NK-92 treated with Interleukin-12 subunit alpha and Interleukin-12 subunit beta, amount 100 ng/mL, for 24 hours (cell line): ENCODE measurements around the gene CRABP1.
A peak's percentile ranks its signal among the peaks of the same experiment; 100 is the strongest.

ENCODE experiments used
- DNase-seq: peaks from one replicate; lab custom pipeline; 2025; lab: John Stamatoyannopoulos, UW

Gene CRABP1

DNA sequence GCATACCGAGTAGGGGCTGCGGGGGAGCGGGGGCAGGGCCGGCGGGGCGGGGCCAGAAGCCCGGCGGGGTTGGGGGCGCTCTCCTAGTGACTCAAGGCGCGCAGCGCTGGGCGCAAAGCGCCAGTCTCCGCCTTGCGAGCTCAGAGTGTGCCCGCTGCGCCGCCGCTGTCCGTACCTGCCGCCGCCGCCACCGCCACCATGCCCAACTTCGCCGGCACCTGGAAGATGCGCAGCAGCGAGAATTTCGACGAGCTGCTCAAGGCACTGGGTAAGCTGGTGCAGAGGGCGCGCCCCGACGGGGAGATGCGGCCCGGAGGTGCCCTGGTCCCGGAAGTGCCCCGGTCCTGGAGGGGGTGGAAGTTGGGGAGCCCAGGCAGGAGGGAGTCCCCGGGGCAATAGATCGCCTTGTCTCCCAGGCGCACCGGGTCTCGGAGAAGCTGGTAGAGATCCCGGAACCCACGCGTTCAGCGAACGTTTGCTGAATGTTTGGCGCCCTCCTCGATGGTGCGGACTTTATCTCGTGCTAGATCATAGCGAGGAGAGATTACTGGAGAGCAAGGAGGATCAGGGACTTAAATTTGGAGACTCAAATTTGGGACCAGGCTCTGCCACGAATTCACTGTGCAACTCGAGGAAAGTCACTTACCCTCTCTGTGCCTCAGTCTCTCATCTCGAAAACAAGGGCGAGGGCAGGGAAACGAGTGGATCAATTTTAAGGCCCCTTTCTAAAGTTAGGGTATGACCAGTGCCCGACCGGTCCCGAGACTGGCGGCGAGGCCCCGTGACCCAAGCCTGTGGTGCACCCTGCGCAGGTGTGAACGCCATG lies at the start of gene CRABP1:
CRABP1 (plus strand) TSS at position 123 of the 826 bp plus-strand sequence; CDS start at position 199, 76 bp downstream.
- no peak for DNase-seq

DNA sequence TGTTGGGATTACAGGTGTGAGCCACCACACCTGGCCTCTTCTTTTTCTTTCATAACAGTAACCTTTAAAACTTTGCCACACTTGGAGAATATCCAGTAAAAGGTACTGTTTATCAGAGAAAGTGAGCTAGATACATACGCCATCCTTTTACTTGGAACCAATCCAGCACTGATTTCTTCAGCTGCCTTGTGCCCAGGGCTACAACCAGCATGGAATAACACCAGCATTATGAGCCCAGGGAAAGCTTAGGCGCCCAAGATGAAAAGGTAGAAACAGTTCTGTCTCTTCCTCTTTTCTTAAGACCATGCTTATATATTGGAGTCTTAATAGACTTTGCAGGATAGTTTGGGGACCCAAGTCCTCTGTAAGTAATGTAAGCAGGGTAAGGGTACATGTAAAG lies 49.1 kb upstream of the CRABP1 start:
- DNase-seq, result no peak

DNA sequence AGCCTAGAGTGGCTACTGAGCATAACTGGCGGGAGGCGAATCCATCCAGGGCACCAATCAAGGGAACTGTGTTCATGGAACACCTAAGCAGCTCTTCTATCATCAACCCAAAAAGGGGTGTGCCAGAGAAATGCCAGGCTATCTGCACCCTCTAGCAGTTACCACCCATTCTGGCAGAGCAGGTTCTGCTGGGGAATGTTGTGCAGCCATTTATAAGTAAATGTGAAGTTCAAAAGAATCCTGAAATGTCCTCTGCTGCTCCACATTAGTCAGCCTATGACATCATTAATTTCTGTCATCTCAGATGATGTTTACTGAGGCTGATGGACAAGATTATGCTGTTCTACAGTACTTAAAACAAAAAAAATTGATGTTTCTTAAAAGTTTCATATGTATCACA lies 48.5 kb upstream of the CRABP1 start:
- DNase-seq, result no peak

DNA sequence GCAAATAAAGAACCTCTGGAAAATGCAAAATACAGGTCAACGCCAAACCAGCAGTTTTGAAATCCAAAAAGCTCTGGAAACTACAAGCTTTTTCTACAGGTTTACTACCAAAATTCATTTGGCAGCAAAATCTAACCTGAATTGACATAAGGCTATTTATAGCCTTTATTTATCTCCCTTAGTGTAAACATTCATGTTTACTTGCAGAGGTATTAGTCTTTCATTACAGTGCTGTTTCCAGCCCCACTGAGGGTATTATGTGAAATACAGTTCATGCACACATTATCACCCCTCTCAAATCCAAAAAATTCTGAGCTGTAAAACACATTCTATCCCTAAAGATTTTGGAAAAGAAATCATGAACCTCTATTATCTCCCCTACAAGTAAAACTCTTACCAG lies 47.9 kb upstream of the CRABP1 start:
- DNase-seq, result no peak

DNA sequence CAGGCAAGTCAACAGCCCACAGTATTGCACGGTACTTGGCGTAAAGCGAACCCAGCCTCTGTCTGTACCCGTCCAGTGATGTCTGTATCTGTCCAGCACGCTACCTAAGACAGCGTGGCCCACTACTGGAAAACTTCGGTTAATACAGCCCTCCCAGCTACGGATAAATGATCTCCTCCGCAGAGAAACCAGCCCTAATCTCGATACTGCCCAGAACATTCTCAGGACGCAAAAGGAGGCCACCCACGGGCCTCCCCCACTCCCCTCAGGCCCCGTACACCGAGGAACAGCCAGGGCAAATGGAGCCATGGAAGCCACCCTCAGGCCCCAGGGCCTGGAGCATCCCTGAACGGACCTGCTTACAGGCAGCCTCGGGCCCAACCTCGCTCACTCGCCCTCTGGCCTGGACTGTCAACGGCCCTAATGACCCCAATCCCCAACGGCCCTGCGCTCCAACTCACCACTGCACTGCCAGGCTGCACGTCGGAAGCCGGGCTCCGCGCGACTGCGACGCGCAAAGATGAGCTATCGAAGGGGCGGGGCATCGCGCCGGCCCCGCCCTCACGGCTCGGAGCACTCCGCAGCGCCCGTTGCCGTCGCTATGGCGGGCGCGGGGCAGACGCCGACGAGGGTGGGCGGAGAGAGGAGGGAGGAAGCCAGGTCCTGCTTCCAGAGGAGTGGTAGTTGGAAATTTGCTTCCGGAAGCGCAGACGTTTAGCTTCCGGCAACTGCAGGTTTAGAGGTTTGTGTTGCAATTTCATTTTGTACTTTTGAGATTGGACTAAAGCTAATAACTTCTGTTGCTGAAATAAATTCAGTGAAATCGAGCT lies 40.8 kb upstream of the CRABP1 start, which contains the start of gene SKIC8:
SKIC8 (minus strand) TSS at position 509 of the 830 bp plus-strand sequence. CDS start 3,923 bp downstream, outside the sequence.
- peak; percentile 89 for DNase-seq

DNA sequence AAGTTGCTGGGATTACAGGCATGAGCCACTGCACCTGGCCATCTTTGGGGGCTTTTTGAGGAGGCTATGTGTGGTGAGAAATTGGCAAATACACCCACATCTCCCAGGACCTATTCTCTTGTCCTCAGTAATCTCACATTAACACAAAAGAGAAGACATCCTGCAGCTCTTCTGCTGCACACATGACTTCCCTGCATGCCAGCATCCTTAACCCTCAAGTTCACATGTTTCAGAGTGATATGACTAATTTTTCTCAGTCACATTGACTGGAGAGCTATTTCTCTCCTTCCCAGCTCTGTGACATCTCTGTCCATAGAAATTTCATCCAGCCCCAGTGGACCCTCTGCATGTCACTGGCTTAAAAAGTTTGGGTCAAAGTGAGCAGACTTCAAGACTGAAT lies 38.8 kb upstream of the CRABP1 start:
- no peak for DNase-seq

DNA sequence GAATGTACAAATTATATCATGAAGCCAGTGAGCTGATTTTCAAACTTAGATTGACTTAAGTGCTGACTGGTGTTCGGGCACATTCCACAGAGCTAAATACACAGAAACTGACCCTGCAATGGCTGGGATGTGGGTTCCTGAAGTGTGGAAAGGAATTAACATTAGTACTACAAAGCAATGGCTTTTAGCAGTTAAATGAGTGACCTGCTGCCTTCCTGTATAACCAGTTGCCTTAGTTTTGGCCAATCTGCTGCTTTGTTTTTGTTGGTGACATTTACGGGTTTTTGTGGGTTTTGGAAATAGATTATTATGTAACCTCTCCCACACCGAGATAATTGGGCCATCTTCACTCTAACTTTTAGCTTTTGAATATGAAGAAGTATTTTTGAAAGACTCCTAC lies 38.3 kb upstream of the CRABP1 start:
- no peak for DNase-seq

DNA sequence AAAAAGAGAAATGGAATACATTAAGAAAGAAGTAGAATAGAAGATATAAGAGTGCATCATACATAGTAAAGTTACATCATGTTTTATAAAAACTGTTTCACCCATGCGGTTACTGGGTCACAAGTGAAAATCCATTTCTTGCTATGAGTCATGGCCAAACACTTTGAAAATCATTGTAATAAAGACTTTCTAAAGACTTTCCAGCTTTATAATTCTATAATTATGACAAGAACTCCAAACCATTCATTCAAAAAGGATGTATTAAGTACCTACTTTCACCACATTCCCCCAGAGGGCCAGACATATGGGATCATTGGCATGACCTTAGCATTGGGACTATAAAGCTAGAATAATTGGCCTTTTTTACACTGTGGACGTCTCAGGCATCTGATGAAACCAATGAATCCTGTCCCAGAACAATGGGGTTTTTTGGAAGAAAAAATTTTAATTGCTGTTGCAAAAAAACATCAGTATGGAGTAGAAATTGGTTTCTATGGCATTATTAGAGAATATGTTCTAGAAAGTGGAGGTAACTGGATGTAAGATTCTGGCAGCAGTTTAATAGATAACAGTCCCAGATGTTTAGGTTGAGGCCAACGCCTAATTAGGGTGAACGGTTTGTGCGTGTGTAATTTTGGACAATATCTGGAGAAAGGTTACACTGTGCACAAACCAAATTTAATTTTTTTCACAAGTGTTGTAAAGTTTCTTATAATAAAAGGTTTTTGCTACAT lies 37.4 kb upstream of the CRABP1 start:
- no peak for DNase-seq

DNA sequence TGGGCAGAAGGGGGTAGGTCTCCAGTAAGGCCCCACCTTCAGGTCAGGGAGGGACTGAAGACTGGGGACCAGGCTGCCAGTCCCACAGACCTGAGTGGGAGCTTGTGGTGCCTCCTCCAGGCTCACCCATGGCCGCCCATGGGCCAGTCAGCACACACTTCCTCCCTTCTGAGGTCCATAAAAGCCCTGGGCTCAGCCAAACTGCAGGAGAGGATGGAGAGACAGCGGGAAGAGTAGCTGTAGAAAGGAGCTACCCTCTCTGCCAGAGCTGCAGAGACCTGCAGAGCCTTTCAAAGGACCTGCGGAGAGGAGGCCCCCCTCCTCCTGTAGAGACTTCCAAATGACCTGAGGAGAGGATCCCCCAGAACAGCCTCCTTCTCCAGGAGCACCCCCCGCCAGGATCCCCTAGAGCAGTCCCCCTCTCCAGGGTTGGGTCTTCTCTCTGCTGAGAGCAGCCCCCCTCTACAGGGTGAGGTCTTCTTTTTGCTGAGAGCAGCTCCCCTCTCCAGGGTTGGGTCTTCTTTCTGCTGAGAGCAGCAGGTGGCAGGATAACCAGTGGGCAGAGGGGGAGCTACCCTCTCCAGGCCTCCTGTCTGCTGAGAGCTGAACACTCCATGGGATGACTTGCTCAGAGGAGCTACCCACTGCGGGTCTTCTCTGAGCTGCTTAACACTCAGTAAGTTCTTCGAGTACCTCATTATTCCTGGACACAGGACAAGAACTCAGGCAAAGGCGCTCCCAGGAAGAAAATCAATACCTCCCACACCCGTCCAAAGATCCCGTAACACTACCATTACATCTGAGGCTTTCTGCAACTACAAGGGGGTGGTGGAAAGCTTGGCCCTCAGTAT lies 35.7 kb upstream of the CRABP1 start:
- DNase-seq, result no peak

DNA sequence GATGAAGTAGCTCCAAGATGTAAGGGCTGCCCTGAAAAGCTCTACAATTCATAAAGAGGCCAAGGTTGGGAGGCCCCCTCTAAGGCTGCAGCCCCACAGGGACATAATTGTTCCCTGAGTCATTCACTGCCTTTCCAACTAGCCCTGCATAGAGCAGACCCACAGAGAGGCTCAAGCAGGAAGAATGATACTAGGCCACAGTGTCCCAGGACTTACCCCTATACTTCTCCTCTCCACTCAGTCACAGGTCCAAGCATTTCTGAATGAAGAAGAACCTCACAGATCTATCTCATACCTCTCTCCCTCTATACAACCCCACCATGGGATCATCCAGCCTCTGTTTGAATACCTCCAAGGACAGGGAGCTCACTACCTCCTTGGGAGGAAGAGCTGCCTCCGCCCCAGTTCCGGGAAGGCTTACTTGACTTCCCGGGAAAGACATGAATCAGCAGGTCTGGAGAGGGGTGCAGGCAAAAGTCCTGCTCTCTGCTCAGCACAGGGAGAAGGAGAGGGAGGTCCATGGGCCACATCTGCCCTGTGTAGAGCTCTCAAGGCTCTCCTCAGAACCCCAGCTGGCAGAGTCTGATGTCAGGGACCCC lies 33.9 kb upstream of the CRABP1 start:
- no peak for DNase-seq

DNA sequence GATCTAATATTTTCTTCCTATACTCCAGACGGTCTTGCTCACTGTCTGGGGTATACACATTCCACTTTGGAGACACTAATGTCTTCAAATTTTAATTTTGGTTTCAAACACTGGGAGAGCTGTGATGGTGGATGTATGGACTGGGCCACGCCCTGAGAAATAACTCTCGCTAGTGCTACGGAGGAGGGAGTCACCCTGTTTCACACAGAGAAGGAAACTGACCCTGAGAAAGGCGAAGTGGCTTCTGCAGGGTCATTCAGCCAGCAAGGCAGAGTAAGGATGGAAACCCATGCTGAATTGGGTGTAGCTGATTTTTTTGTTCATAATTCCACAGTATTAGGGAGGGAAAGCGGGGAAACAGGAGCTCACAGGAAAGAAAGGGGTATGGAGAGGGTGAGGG lies 32.2 kb upstream of the CRABP1 start:
- no peak for DNase-seq

DNA sequence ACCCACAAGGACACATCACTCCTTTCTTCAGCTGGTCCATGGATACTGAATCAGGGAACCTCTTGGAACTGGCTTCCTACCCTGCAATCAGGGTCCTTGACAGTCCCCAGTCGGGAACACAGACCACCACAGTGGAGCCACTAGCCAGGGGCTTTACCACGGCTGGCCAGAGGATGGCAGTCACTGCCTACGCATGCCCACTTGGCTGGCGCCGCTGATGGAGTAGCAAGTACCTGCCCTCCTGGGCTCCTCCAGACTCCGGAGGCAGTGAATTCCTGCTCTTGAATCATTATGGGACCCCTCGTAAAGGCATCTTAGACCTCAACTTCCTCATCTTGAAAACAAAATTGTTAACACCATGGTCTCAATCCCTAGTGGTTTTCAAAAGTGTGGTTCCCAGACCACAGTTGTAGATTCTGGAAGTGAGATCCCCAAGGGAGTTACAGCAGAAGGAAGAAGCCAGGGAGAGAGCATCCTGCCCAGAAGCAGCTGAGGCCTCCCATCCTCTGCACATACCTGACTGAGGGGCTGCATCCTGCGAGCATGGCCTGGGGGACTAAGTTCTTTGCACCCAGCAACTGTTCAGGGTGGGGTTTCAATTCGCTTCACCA lies 31.6 kb upstream of the CRABP1 start:
- peak; percentile 53 for DNase-seq

DNA sequence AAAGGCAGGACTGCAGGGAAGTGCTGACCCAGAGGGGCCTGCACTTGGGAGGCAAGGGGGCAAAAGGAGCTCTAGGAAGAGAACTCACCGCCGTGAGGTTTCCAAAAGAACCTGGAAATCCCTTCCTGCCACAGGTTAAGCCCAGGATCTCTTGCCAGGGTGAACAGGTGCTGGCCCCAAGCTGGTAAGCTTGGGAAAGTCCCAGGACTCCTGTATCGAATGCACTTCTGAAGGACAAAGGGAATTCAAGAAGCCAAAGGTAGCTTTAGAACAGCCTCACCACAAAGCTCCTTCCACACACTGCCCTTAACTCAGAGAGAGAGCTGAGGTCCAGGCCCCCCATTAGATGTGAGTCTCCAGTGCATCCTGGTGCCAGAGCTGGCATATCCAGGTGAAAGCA lies 28.9 kb upstream of the CRABP1 start:
- no peak for DNase-seq

DNA sequence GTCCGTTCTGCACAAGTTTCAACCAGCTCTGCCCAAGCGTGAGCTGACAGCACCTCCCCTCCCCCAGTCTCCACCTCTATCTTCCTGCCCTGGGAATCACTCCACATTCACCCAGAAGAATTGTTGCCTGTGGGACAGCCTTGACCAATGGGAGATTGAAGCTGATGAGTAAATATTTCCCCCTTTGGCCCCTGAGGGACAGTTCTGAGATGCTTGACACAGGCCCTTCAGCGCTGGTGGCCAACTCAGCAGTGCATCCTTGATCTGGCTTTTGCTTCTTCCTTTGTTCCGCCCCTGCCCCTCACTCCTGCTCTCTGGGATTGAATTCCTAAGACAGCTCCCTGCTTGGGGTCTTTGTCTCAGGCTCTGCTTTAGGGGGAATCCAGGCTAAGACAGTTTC lies 27.6 kb upstream of the CRABP1 start:
- DNase-seq, result no peak

DNA sequence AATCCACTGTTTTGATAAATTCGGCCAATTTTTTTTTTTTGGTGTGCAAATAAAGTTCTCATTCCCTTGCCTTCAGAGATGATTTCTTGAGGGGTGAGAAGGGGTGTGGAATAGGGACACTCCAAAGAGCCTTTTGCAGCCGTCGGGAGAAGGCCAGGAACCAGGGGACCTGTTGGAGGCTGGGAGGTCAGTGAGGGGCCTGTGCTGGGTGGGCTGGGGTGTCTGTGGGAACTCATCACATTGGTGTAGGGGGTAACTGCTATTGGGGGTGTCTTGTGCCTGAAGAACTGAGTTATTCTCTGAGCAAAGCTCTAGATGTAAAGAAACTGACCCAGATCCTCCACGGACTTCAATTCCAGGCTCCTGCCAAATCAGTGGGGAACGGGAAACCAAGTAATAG lies 27.2 kb upstream of the CRABP1 start:
- DNase-seq, result no peak

DNA sequence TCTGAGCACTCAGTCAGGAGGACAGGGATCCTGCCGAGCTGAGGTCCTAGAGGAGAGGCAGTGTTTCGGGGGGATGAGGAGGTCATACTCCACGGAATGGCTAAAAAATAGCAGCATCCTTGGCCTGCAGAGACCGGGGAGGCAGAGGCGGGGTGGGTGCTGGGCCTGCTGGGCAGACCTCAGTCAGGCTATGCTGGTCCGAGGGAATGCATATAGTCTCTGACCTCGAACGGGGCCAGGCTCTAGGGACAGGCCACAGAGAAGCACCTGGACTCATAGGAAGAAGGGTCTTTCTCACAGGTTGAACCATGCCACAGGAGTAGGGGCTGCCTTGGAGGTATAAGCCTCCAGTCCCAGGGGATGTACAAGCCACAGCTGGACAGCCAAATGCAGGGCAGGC lies 26.8 kb upstream of the CRABP1 start:
- DNase-seq, result no peak

DNA sequence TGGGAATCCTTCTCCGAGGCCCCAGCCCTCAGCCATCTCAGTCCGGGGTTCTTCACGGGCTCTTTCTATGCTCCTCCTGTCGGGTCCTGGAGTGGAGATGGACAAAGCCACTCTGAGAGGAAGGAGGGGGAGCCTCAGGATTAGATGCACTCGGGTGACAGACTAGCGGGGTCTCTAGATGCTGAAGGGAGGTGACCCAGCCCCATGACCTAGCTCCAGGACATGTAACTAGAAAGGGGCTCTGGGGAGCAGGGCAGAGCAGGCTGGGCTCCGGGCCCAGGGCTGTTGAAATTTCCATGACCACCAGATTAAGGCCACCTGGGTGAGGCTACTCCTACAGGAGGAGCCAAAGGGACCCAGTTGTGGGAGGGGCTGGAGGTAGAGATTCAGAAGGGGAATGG lies 26.0 kb upstream of the CRABP1 start:
- DNase-seq, result no peak

DNA sequence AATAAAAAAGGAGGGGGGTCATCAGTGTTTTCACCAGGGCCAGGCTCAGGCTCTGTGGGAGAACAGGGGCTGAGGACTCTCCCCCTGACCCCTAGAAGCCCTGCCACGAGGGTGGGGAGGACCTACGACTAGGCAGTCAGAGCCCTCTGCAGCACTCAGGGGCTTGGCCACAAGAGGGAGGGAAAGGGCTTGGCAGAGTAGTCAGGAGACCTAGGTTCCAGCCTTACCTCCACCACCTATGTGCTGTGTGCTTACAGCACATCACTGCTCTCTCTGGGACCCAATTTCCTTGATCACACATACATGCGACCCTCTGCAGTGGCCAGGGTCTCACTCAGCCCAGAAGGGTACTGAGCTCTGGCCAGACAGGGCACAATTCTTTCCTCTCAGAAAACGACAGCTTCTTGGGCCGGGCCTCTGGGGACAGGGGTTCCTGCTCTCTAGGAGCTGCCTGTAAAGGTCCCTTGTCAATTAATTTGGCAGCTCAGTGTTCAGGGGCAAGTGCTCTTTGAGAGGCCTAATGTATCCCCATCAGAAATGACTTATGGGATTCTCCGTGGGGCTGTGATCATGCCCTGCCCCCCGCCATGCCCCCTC lies 24.4 kb upstream of the CRABP1 start:
- no peak for DNase-seq

DNA sequence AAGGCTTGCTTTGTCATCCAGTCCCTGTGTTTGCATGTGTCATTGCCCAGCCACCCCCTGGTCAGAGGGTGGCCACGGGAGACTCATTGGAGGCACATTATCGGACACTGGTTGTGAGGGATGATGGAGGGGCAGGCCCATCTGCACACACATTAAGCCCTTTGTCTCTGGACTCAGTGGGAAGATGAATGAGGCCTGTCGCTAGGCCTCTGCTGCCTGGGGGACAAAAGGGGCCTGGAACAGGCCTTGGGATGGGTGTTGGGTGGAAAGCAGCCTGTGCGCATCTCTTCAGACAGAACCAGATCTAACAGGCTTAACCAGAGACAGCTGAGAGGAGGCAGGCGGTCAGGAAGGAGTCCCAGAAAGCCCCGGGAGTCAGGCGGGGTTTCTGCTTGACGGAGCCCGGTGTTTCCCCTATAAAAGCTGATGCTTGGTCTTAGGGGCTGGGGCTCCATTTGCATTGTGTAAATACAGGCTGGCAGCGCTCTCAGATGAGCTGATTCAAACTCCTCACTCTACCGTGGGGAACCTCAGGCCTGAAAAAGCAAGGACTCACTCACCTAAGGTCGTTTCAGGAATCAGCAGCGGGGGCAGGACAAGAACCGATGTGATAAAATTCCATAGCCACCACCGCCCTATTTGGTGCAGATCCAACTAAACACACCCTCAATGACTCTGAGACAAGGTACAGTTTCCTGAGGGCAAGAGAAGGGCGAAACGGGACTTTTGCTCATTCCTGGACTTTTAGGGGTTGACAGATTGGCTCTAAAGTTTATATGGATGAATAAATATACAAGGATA lies 23.7 kb upstream of the CRABP1 start:
- no peak for DNase-seq
